Activated naive CD4-positive, alpha-beta T cell (primary cell): Measurements from ENCODE around the gene DPYD.

ENCODE experiments used
- DNase-seq, 4 experiments: peaks; one replicate each; lab custom pipeline; 2025; lab: John Stamatoyannopoulos, UW

Gene DPYD

DNA sequence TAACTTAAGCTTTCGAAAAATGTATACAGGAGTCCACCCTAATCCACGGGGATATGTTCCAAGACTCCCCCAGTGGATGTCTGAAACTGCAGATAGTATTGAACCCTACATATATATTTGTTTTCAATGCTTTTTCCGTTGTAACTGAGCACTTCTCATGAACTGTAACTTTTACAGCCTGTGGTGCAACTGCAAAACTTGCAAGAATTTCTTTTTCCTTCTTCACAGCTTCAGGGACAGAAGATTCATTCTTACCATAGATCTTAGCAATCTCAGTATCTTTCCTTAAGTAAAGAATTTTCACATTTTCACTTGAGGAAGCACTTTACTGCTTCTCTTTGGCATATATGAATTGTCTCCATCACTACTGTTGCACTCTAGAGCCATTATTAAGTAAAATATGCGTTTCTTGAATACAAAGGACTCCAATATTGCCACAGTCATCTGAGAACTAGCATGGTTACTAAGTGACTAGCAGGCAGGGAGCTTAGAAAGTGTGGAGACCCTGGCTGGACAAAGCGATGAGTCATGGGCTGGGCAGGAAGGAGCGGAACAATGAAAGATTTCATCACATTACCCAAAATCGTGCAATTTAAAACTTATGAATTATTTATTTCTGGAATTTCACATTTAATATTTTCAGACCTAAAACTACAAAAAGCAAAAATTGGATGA, 14.1 kb downstream of the DPYD start:
- no peak for DNase-seq

DNA sequence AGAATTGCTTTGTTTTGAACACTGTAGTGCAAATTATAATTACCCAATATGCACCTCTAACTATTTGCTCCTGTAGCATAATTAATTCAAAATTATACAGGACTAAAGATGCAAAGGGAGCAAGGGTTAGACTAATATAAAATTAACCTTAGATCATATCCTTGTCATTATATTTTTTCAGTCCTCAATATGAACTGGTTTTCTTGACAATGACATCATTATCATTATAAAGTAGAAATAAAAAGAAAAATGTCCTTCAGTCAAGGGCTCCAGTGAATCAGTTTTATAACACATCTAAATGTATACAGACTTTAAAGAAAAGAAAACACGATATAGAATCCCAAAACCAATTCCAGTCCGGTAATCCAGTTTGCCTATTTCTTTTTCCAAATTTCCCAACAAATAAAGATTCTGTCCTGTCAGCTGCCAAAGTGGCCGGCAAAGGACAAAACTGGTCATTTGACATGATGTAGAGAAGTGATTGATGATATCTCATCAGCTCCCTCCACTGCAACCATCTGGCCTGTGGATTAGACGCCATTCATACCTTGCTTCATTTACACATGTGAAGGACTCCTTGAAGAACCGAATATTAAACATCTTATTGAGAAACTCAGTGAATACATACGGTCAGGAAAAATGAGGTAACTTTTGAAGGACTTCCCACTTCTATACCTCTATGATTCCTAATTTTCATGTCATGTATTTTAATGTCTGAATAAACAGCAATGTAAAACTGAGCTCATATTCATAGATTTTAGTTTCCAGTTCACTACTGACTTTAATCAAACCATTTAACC, 15.5 kb downstream of the DPYD start:
- DNase-seq = no peak

GRCh38 chr1:97904534-97904933, 16.3 kb downstream of the DPYD start:
- DNase-seq = no peak

DNA sequence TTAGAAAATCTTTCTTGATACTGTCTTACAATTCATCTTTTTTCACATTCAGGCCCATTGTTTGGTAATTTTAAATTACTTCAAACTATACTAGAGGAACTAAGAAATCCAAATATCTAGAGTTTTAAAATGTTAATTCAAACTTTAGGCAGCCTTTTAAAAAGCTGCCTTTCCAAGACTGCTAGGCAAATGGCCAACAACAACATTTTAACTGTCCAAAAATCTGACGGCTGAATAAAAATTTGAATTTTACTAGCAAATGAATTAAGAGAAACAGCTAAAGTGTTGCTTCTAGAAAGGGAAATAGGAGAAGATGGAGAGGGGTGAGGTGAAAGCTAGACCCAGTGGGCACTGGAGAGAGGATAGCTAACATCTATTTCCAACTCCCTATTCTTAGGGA, 17.2 kb downstream of the DPYD start:
- DNase-seq = no peak

DNA sequence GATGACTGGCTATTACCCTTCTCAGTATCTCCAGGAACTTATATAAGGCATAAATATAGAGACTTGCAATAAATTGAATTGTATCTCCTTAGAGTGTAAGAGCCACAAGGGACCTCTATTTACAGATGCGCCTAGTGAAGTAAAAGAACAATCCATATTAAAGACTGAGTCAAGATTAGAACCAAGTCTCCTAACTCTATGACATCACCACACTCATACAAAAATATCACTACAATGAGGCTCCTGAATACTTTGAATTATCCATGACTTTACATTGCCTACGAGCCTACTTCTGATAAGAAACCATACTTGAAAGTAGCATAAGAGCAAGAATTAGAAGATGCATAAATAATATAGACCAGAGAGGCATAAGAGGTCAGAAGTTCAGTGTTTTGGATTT, 18.8 kb downstream of the DPYD start:
- no peak for DNase-seq

- DNase-seq = no peak
Measured at GRCh38 chr1:97901017-97901658, 19.7 kb downstream of the DPYD start.

DNA sequence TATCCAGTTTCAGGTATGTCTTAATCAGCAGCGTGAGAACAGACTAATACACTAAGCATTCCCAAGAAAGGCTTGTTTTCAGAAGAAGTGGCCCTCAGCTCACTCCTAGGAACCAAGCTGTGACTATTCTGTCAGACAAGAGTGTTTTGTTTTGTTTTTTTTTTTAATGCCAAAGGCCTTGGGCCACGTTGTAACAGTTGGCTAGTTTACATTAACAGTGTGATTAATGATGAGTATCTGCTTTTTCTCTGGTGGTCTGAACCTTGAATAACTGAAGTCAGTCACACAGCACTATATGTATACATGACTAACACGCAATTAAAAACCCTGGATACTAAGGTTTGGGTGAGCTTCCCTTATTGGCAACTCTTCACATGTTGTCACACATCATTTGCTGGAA, 21.9 kb downstream of the DPYD start:
- no peak for DNase-seq

GRCh38 chr1:97895278-97895677, 25.6 kb downstream of the DPYD start:
- no peak for DNase-seq

GRCh38 chr1:97893844-97894243, 27.0 kb downstream of the DPYD start:
- no peak for DNase-seq

- no peak for DNase-seq
Measured at GRCh38 chr1:97886199-97886598, 34.6 kb downstream of the DPYD start.

GRCh38 chr1:97883823-97884222, 37.0 kb downstream of the DPYD start:
- no peak for DNase-seq

GRCh38 chr1:97877307-97877706, 43.5 kb downstream of the DPYD start:
- DNase-seq = no peak

DNA sequence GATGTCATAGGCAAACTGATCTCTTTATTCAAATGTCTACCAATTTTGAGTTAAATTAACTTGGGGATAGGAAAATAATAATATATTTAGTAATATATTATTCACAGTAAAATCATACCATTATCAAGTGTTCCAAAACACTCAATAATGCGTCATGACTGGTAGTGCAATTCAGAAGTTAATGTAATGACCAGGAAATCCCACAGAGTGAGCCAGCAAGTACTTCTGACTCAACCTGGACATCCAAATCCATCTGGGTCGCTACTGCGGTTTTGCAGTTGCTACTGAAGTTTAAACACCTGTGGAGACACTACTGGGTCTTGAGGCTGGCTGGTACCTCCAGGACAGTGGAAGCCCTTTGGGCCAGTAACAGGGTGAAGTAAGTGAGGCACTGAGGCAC, 44.8 kb downstream of the DPYD start:
- no peak for DNase-seq

GRCh38 chr1:97870589-97870988, 50.2 kb downstream of the DPYD start:
- no peak for DNase-seq

DNA sequence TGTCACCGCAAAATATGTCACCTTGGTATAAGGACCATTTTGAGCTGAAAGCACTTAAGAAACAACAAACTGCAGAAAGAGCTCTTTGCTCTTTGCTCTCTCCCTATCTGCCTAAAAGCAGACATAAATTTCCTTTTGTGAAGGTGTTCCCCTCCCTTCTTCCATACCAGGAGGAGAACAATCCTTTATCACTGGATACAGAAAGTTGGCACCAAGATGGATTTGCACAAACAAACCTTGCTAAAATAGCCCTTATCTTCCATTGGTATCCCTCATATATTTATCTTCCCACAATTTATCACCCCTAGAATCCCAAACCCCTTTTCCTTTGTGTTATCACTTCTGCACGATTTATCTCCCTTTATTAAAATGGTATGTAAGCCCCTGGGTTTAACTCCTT, 51.4 kb downstream of the DPYD start:
- DNase-seq = no peak

DNA sequence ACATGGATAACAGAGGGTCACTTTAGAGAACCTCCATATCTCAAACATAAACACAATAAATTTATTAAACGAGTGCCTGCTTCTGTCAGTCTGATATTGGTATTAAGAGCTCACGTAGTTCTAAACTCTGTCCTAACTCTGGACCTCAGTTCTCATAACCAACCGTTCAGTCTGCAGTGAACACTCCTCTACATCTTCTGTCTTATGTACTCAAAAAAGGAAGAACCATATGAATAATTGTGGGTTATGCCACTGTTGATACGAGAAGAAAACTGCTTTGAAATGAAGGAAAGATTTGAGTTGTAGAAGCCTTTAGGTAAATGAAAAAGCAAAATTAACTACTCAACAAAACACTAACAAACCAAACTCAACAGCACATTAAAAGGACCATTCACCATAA, 53.7 kb downstream of the DPYD start:
- DNase-seq = no peak

- no peak for DNase-seq
Measured at GRCh38 chr1:97864615-97865014, 56.2 kb downstream of the DPYD start.

DNA sequence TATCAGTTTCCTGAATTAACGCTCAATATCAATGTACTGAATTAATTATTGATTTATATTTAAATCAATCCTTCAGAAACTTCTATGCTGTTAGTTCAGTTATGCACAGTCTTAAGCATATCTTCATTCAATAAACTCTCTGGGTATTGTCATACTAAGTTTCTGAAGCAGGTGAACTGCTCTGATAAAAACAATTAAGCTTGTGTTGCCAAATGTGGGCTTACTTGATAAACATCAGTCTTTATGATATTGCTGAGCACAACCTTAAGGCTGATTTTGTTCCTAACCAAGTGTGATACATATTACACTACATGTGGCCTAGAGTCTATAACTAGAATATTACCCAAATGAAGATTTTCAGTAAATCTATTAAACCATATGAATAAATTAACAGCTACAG, 67.6 kb downstream of the DPYD start:
- DNase-seq = no peak

- DNase-seq = no peak
Measured at GRCh38 chr1:97849345-97850340, 71.2 kb downstream of the DPYD start.

- DNase-seq = no peak
Measured at GRCh38 chr1:97845805-97846204, 75.0 kb downstream of the DPYD start.

- DNase-seq = no peak
Measured at GRCh38 chr1:97844552-97845089, 76.2 kb downstream of the DPYD start.

DNA sequence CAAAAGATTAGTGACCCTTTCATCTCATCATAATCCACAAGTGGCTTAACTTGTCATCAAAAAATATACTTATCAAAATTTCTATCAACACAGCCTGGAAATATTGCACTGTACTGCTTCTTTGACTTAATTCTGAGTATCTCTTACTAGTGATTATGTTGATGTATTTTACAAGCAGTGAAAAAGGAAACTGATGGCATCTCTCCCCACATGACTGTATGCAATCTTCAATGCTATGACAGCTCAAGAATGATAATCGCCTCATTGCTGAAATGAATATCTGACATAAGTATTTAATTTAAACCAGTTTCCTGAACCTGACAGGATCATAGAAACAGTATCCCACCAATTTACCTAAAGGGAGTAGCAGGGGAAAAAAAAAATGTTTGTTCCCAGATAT, 79.5 kb downstream of the DPYD start:
- DNase-seq = no peak
